ENCODE measurements around the gene SNF8. TPM values are rescaled to one million over a fixed set of nuclear protein-coding genes. Genes with fewer than 3 reads are reported as not detected.

Gene SNF8
- total and polyA plus RNA-seq, 9 of the 15 experiments (the other 6 are each of a cell fraction or from before 2014, with no cell fraction given) = 6.9 to 149 (median 117) TPM

DNA sequence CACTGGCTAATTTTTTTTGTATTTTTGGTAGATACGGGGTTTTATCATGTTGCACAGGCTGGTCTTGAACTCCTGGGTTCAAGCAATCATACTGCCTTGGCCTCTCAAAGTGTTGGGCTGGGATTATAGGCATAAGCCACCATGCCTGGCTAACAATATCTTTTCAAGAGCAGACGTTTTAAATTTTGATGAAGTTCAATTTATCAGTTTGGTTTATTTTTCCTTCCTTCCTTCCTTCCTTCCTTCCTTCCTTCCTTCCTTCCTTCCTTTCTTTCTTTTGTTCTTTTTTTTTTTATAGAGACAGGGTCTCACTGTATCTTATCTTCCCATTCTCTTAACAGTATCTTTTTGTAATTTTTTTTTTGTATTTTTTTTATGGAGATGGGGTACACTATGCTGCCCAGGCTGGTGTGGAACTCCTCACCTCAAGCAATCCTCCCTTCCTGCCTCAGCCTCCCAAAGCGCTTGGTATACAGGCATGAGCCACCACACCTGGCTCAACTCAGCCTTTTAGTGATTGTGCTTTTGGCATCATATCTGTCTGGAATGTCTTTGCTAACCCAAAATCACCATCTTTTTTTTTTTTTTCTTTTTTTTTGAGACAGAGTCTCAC, 37.4 kb upstream of the SNF8 start:
- POLR2A ChIA-PET = no interaction called here
- CTCF ChIA-PET (ENCODE audit: low intra/inter-chr PET ratio) = no interaction called here
- BruUV-seq (replicated peaks) = no TSS peak
- H3K4me3 ChIP-seq = no peak overlapping the region
- ATAC-seq (no peak), FAIRE-seq (no peak), DNase-seq (ENCODE audit: extremely low read depth in 1 of 4, low spot score in 3 of 4) (no peak)
- H3K4me1 ChIP-seq (replicated peaks in 1 of 2; ENCODE audit: control insufficient read depth in 2 of 2, insufficient read depth in 2 of 2, low read length in 2 of 2) = no peaks in the 10 kb centered on the region; a peak in 1 of 5 replicates
- intact Hi-C loops (cut with micrococcal nuclease) = no loop called here
- TF ChIP-seq NFIX (CRISPR knock-in tag; IDR thresholded peaks at IDR 0.05; ENCODE audit: low read depth) (no peak), FOXK1 (CRISPR knock-in tag; IDR thresholded peaks at IDR 0.05; ENCODE audit: borderline replicate concordance) (no peak), ZEB2 (IDR thresholded peaks at IDR 0.05) (no peak), ZBTB33 (CRISPR knock-in tag; IDR thresholded peaks at IDR 0.05) (no peak), GABPA (tag; conservative IDR thresholded peaks at IDR 0.05; ENCODE audit: low read depth) (no peak), ZFP91 (CRISPR knock-in tag; IDR thresholded peaks at IDR 0.05) (no peak), BACH1 (tag; IDR thresholded peaks at IDR 0.05) (no peak), BCLAF1 (IDR thresholded peaks at IDR 0.05; ENCODE audit: borderline replicate concordance in 1 of 2, control insufficient read depth in 1 of 2, low read depth in 2 of 2, low read length in 1 of 2) (no peak), BCOR (IDR thresholded peaks at IDR 0.05) (no peak), ZNF77 (CRISPR knock-in tag; IDR thresholded peaks at IDR 0.05) (no peak), PCBP1 (IDR thresholded peaks at IDR 0.05; ENCODE audit: low read depth, low read length, poor library complexity, severe bottlenecking) (no peak)
- H3K9me1 ChIP-seq (ENCODE audit: control insufficient read depth, insufficient read depth, low read length) = no peaks in the 10 kb centered on the region
- in situ Hi-C loops (cut with MboI) = no loop called here
- H3K9ac ChIP-seq (ENCODE audit: insufficient read depth in 1 of 2, low read depth in 2 of 2, low read length in 2 of 2) = no peak overlapping the region
- H3K79me2 ChIP-seq (ENCODE audit: control insufficient read depth, insufficient read depth, low read length) = no peaks in the 10 kb centered on the region
- H3K36me3 ChIP-seq (ENCODE audit: control insufficient read depth, insufficient read depth, low read length) = no peaks in the 10 kb centered on the region
- no peak overlapping the region for H3K4me2 ChIP-seq (ENCODE audit: insufficient read depth, low read length)
- H3K27ac ChIP-seq (ENCODE audit: extremely low read depth, low read depth, low read length) = no peak overlapping the region
- H2AFZ ChIP-seq (ENCODE audit: low read depth, low read length) = no peak overlapping the region
- 44% methylated on average over 3 of the region's 3 CpGs for whole genome bisulfite sequencing (ENCODE audit: insufficient coverage, low coverage, missing lambda C conversion rate)
- no peaks in the 10 kb centered on the region for H3K27me3 ChIP-seq (ENCODE audit: control insufficient read depth in 2 of 2, insufficient read depth in 2 of 2, low read length in 2 of 2)
- H4K20me1 ChIP-seq (replicated peaks; ENCODE audit: control insufficient read depth, insufficient read depth, low read length) = no peaks in the 10 kb centered on the region
- H3K9me3 ChIP-seq (replicated peaks; ENCODE audit: control insufficient read depth, insufficient read depth, low read depth, low read length) = no peaks in the 10 kb centered on the region
